Putamen (tissue), 1 donor: ENCODE data around the gene USP53.
"Not testable (repeated sequence)": the region's sequence is repeated elsewhere in the genome, so short reads cannot be mapped to it uniquely, and the experiment has no call there.

ENCODE experiments used
- DNase-seq: peaks from one replicate; pipeline ENCODE4 v3.0.0-alpha.2; 2016; ENCODE audit warnings: low spot score

Gene USP53

DNA sequence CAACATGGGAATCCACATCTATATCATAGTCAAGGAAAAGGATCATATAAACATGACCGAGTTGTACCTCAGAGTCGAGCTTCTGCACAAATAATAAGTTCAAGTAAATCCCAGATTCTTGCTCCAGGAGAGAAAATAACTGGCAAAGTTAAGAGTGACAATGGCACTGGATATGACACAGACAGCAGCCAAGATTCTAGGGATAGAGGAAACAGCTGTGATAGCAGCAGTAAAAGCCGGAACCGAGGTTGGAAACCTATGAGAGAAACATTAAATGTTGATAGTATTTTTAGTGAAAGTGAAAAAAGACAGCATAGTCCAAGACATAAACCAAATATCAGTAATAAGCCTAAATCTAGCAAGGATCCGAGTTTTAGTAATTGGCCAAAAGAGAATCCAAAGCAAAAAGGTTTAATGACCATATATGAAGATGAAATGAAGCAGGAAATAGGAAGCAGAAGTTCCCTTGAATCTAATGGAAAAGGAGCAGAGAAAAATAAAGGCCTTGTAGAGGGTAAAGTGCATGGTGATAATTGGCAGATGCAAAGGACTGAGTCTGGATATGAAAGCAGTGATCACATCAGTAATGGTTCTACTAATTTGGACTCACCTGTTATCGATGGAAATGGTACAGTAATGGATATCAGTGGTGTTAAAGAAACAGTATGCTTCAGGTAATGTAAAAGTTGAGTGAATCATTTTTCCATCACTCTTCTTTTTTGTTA, 59.0 kb downstream of the USP53 start:
- no peak for DNase-seq

DNA sequence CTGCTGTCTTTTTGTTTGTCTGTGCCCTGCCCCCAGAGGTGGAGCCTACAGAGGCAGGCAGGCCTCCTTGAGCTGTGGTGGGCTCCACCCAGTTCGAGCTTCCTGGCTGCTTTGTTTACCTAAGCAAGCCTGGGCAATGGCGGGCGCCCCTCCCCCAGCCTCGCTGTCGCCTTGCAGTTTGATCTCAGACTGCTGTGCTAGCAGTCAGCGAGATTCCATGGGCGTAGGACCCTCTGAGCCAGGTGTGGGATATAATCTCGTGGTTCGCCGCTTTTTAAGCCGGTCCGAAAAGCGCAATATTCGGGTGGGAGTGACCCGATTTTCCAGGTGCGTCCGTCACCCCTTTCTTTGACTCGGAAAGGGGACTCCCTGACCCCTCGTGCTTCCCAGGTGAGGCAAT, 67.0 kb downstream of the USP53 start:
- DNase-seq: not testable (repeated sequence)

DNA sequence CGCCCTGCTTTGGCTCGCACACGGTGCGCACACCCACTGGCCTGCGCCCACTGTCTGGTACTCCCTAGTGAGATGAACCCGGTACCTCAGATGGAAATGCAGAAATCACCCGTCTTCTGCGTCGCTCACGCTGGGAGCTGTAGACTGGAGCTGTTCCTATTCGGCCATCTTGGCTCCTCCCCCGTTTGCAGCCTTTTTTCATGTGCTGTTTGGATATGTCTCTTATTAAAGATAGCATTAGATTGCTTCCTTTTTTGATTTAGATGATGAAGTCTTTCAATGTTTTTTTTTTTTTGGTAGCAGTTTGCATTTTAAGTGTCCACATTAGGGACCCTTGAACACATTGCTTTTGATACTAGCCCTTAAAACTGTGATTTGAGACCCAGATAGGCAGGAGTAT, 67.4 kb downstream of the USP53 start:
- not testable (repeated sequence) for DNase-seq

DNA sequence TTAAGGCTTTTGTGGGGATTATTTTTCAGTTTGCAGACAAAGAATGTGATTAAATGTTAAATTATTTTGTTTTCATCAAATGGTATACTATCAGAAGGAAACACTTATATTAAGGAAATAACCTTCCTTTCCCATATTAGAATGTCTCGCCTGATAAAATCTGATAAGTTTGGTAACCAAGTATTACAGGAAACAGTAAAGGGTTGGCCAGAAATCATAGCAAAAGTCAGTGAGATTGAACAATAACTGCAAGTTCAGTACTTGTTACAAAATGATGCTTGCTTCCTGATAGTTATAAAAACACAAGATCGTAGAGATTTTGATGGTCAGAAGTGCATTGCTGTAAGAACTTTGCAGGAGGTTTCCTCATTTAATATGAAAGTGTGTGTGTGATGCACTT, 68.9 kb downstream of the USP53 start:
- no peak for DNase-seq

DNA sequence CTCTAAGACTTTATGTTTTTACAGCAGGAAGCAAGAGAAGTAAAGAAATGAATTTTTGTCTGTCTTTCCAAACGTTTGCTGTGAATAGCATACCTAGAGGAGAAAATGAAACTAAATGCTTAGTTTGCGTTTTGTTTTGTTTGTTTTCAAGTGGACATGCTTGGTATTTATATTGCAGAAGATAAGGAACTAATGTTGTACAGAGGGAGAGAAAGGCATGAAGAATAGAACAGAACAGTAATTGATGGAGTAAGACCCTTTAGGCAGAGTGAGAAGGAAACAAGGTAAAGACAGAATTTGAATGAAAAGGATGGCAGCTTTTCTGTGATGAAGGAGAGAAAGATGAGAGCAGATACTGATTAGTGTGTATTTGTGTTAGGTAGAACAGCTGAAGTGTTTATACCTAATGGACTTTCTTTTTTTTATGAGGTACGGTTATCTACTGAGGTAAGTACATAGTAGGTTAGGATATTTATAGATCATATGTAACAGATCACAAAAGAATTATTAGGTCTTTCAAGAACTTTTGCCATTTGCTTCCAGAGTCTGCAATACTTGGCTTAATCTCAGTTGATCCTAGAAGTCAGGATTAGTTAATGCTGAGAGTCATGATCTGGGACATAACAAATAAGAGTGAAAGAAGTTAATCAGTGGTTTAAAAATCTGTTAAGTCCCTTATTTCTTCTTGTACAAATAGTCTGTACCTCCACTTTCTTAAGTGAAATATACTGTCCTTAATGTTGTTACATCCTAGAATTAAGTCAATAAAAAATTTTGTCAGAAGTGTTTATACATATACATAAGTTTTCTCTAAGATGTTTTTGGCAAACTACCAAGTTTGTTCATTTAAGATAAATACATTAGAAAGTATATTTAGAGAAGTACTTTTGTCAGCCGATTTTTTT, 72.6 kb downstream of the USP53 start:
- no peak for DNase-seq

DNA sequence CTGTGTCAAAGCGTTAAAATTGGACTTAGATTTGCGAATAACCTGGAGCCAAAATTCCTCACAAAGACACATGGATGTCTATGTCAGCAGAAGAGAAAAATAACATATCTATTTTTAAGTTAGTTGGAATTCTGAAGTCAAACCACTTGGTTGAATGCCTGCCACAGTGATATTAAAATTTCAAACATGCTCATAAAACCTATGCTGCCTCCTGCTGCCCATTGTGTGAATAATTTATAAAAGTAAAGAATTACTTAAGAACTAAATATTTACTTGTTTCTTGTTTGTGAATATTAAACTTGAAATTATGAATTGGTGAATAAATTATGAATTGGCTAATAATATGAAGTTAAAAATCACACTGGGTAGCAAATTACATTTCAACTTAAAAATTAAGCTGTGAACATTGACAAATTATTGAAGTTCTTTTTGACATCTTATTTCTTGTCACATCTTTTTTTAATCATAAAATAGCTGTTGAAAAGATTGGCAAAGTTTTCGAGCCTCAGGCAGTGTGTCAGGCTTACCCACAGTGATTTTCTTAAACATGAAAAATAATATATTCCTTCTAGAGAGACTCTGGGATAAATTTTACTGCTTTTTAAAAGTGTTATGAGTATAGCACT, 74.0 kb downstream of the USP53 start:
- DNase-seq: peak; percentile 23

GRCh38 chr4:119289313-119289712, 76.8 kb downstream of the USP53 start:
- DNase-seq: no peak

DNA sequence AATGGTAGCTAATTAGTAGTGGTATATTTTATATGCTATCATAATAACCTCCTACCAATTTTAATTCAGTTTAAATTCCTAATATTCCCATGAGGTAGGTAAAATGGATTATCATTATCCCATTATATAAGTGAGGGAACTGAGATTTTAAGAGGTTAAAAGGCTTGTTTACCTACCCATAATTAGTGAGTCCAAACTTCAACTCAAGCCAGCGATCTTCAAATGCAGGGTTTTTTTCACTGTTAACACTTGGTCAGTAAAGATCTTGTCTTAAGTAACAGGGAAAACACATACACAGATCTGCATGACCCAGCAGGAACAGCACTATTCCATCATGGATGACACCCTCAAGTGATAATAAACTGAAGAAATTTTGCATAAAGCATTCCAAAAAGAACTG, 78.1 kb downstream of the USP53 start:
- DNase-seq: no peak

DNA sequence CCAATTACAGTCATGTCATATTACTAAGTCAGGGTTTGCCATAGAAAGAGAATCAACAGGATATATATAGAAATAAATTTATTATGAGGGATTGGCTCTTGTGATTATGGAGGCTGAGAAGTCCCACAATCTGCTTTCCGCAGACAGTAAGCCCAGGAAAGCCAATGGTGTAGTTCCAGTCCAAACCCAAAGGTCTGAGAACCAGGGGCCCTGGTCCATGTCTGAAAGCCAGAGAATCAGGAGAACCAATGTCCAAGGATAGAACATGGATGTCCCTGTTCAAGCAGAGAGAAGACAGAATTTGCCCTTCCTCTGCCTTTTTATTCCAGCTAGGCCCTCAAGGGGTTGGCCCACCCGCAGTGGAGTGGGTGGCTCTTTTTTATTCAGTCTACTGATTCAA, 83.8 kb downstream of the USP53 start:
- no peak for DNase-seq

DNA sequence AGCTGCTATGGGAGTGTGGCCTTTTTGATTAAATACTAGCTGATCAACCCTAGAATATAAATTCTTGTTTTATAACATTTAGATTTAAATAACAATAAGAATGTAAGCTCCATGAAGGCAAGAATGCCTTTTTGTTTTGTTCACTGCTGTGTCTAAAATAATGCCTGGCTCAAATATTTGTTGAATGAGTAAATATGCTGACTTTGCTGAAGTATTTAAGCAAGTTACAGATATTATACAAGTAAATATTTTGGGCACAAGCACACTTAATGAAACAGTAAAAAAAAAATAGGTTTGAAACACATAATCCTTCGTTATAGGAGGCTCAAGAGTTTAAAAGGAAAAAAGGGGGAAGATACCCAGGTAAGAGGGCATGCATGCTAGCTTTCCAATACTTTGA, 85.3 kb downstream of the USP53 start:
- no peak for DNase-seq

GRCh38 chr4:119299260-119299671, 86.8 kb downstream of the USP53 start:
- DNase-seq: no peak

GRCh38 chr4:119299741-119300100, 87.2 kb downstream of the USP53 start:
- DNase-seq: no peak

DNA sequence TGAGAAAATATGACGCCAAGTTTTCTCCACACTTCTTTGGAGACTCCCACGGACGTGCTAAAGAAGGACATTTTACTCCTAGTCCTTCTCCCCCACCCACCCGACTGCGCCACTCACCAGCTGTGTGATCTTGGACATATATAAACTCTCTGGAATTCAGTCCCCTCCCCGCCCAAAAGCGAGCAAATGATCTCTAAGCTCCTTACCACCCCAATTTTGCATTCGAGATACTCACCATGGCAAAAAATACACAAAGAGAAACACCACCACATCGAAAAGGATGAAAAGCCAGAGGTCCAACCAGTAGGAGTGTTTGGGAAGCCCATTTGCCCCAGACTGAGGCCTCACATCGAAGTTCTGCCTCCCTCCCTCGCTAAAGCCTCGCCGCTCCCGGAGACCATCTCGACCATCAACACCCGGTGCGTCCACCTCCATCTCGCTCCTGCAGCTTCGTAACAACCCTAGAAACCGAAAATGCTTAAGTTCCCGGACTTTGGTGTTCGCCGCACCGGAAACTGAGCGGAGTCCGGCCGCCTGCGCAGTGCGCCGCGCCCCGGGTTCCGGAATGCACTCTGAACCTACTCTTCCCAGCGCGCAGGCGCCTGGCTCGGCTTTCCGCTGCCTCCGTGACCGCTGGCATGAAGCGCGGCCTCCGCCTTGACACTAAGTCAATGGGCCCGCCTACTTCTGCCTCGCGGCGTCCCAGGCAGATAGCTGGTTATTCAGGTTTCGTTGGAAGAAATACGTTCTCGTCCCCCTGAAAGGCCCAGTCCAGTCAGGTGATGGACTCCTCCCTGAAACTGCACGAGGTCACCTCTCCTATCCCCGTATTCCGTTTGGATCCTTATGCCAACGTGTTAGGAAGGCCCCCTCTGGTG, 87.8 kb downstream of the USP53 start:
- DNase-seq: peak; percentile 87

DNA sequence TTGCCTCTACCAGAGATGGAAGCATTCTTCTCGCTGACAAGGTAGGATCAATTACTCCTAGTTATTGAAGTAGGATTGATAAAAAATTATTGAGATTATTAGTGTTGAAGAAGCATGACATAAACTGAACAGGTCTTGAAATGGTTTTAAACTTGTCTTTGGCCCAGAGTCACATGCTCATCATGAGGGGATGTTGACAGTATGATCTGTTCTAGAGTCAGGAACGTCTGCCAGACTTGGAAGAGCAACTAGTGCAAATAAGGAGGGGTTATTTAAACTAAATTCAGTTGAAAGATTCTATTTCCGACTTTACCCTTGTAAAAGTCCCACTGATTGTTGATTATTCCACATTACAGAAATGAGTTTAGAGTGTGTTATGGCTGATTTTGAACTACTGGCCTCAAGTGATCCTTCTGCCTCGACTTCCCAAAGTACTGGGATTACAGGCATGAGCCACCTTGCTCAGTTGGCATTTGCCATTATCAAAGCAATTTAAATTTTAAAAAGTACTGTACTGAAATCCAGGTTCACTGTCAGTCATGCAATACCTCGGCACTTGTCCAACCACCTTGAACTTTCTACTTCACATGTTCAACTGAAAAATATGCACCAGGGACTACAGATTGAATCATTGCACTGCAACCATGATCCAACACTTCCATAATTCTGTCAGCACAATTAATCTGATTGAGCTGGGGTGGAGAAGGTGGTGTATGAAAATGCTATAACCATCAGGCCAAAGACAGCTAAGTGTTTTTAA, 89.7 kb downstream of the USP53 start:
- DNase-seq: no peak

- no peak for DNase-seq
These were observed 91.2 kb downstream of the USP53 start for GRCh38 chr4:119303587-119304305.

- no peak for DNase-seq
These were observed 91.9 kb downstream of the USP53 start for GRCh38 chr4:119304431-119304830.

DNA sequence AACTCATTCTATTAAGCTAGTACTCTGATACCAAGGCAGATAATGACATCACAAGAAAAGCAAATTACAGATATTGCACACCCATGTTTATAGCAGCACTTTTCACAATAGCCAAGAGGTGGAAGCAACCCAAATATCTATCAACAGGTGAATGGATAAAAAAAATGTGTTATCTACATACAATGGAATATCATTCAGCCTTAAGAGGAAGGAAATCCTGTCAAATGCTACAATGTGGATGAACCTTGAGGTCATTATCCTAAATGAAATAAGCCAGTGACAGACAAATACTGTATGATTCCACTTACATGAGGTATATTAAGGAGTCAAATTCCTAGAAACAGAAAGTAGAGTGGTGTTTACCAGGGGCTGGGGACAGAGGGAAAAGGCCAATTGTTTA, 95.1 kb downstream of the USP53 start:
- no peak for DNase-seq

DNA sequence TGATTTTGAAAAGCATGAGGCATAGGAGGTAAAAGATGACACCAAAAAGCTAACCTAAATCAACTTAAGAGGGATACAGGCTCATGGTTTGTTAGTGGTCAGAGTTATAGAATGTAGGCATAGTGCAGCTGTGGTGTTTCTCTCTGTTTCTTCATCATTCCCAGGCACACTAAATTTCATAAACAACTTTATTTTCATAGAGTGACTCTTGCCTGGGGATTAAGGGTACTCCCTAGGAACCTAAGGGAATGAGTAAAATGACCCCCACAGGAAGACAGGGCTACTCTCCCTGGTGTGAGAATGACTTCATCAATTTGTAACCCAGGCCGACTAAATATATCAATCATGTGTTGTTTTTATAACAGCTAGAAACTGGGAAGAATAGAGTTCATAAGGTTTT, 98.3 kb downstream of the USP53 start:
- no peak for DNase-seq

GRCh38 chr4:119313237-119313636, 100.7 kb downstream of the USP53 start:
- no peak for DNase-seq

GRCh38 chr4:119314356-119314755, 101.8 kb downstream of the USP53 start:
- DNase-seq: peak; percentile 40

DNA sequence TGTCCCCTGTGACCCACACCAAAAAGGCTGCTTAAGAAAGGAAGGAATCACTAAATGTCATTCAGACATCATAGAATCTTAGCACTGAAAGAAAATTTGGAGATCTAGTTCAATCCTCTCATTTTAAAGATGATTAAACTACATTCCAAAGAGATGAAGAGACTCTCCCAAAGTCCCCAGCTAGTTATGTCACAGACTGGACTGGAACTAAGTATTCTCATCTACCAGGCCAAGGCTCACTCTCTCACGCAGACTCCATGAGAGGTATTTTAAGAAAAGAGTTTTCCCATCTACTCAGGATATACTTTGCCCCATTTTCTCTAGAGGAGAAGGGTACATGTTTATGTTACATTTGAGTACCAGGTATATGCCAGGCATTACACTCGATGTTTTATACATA, 102.5 kb downstream of the USP53 start:
- DNase-seq: no peak
